ENCODE measurements around the gene ZNF462. TPM values are rescaled to one million over a fixed set of nuclear protein-coding genes. Genes with fewer than 3 reads are reported as not detected.

Gene ZNF462, protein sequence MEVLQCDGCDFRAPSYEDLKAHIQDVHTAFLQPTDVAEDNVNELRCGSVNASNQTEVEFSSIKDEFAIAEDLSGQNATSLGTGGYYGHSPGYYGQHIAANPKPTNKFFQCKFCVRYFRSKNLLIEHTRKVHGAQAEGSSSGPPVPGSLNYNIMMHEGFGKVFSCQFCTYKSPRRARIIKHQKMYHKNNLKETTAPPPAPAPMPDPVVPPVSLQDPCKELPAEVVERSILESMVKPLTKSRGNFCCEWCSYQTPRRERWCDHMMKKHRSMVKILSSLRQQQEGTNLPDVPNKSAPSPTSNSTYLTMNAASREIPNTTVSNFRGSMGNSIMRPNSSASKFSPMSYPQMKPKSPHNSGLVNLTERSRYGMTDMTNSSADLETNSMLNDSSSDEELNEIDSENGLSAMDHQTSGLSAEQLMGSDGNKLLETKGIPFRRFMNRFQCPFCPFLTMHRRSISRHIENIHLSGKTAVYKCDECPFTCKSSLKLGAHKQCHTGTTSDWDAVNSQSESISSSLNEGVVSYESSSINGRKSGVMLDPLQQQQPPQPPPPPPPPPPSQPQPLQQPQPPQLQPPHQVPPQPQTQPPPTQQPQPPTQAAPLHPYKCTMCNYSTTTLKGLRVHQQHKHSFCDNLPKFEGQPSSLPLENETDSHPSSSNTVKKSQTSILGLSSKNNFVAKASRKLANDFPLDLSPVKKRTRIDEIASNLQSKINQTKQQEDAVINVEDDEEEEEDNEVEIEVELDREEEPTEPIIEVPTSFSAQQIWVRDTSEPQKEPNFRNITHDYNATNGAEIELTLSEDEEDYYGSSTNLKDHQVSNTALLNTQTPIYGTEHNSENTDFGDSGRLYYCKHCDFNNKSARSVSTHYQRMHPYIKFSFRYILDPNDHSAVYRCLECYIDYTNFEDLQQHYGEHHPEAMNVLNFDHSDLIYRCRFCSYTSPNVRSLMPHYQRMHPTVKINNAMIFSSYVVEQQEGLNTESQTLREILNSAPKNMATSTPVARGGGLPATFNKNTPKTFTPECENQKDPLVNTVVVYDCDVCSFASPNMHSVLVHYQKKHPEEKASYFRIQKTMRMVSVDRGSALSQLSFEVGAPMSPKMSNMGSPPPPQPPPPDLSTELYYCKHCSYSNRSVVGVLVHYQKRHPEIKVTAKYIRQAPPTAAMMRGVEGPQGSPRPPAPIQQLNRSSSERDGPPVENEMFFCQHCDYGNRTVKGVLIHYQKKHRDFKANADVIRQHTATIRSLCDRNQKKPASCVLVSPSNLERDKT (N-terminal part only)
- 8.2 and 8.3 TPM in 2 replicates for total RNA-seq

GRCh38 chr9:106862821-106863720 lies at the start of gene ZNF462:
Gene ZNF462, plus strand, starts transcription at chr9:106863166. Its CDS starts 60,218 bp downstream, at chr9:106923384.
- Histone ChIP-seq H3K27me3 (ENCODE audit: control insufficient read depth, insufficient read depth, low read length) (no peaks in the 10 kb centered on the region), H3K4me3 (ENCODE audit: low read depth, low read length) (peak within 1 kb of the TSS; percentile 80), H3K36me3 (ENCODE audit: control insufficient read depth, insufficient read depth, low read length) (no peaks in the 10 kb centered on the region)
- DNase-seq (ENCODE audit: low read depth) = peak; percentile 60
- FAIRE-seq = no peak
- TF ChIP-seq, protein P1, sequence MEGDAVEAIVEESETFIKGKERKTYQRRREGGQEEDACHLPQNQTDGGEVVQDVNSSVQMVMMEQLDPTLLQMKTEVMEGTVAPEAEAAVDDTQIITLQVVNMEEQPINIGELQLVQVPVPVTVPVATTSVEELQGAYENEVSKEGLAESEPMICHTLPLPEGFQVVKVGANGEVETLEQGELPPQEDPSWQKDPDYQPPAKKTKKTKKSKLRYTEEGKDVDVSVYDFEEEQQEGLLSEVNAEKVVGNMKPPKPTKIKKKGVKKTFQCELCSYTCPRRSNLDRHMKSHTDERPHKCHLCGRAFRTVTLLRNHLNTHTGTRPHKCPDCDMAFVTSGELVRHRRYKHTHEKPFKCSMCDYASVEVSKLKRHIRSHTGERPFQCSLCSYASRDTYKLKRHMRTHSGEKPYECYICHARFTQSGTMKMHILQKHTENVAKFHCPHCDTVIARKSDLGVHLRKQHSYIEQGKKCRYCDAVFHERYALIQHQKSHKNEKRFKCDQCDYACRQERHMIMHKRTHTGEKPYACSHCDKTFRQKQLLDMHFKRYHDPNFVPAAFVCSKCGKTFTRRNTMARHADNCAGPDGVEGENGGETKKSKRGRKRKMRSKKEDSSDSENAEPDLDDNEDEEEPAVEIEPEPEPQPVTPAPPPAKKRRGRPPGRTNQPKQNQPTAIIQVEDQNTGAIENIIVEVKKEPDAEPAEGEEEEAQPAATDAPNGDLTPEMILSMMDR (IDR thresholded peaks at IDR 0.05; ENCODE audit: insufficient read depth, low read length, severe bottlenecking) = peak; percentile 47

DNA sequence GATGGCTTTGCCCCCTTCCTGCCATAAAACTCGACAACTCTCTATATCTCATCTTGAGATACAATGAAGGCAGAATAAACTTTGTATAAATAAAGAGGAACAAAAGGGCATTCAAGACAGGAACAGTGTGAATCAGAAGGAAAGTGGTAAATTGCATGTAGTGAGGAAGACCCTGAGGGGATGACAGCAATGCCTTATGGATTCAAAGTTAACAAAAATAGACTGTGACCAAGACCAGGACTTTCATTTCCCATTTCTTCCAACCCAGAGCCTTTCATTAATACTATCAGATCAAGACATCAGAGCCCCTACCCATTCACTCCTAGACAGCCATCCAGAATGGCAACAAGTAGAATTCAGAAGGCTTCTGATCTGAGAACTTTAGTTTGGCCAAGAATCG lies 46.4 kb upstream of the ZNF462 start:
- no peak for DNase-seq (ENCODE audit: low read depth)
- Histone ChIP-seq H3K36me3 (ENCODE audit: control insufficient read depth, insufficient read depth, low read length) (no peaks in the 10 kb centered on the region), H3K4me3 (ENCODE audit: low read depth, low read length) (no peak overlapping the region), H3K27me3 (ENCODE audit: control insufficient read depth, insufficient read depth, low read length) (no peaks in the 10 kb centered on the region)
- no peak for FAIRE-seq
- TF ChIP-seq, protein P1 (IDR thresholded peaks at IDR 0.05; ENCODE audit: insufficient read depth, low read length, severe bottlenecking) = no peak

DNA sequence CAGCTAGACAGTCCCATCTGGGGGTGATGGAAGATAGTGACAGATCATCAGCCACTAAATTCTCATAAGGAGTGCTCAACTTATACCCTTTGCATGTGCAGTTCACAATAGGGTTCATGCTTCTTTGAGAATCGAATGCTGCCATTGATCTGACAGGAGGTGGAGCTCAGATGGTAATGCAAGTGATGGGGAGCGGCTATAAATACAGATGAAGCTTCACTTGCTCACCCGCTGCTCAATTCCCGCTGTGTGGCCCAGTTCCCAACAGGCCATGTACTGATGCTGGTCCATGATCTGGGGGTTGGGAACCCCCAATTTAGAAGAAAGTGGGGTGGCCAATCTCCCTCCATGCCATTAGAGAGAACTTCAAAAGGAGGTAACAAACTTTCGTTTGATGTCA lies 44.9 kb upstream of the ZNF462 start:
- DNase-seq (ENCODE audit: low read depth) = no peak
- TF ChIP-seq, protein P1 (IDR thresholded peaks at IDR 0.05; ENCODE audit: insufficient read depth, low read length, severe bottlenecking) = no peak
- H3K36me3 ChIP-seq (ENCODE audit: control insufficient read depth, insufficient read depth, low read length) = no peaks in the 10 kb centered on the region
- H3K4me3 ChIP-seq (ENCODE audit: low read depth, low read length) = no peak overlapping the region
- H3K27me3 ChIP-seq (ENCODE audit: control insufficient read depth, insufficient read depth, low read length) = no peaks in the 10 kb centered on the region
- no peak for FAIRE-seq

DNA sequence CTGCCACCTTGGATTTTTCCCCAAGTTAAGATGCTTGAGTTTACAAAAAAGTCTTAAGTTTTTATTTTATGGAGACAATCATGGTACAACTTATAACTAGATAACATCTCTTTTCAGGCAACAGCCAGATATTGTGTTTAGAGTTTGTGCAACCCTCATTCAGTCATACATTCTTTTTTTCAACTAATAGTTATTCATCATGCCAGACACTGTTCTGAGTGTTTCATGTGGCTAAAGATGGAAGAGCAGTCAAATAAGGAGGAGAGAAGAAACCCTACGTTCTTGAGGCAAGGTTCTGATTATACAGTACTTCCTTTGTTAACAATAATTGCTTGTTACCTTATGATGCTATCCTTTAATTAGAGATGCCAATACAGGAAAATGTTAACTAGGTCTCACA lies 42.1 kb upstream of the ZNF462 start:
- TF ChIP-seq, protein P1 (IDR thresholded peaks at IDR 0.05; ENCODE audit: insufficient read depth, low read length, severe bottlenecking) = no peak
- FAIRE-seq = no peak
- Histone ChIP-seq H3K27me3 (ENCODE audit: control insufficient read depth, insufficient read depth, low read length) (no peaks in the 10 kb centered on the region), H3K36me3 (ENCODE audit: control insufficient read depth, insufficient read depth, low read length) (no peaks in the 10 kb centered on the region), H3K4me3 (ENCODE audit: low read depth, low read length) (no peak overlapping the region)
- DNase-seq (ENCODE audit: low read depth) = peak; percentile 17

DNA sequence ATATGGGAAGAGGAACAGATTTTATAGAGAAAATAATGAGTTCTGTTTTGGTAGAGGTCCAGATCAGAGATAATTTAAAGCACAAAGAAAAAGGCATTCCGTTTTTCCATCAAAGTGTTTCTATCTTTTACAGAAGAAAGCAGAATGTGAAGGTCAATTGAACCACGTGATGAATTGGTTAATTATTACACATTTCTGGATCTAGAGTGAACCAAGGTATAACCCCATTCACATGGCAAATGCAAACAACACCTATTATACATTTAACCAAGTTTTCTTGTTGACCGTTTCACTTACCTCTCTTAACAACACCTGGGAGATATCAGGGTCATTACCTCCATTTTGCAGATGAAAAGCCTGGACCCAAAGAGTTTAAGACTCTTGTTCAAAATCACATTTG lies 34.9 kb upstream of the ZNF462 start:
- DNase-seq (ENCODE audit: low read depth) (no peak), FAIRE-seq (no peak)
- H3K27me3 ChIP-seq (ENCODE audit: control insufficient read depth, insufficient read depth, low read length) = no peaks in the 10 kb centered on the region
- TF ChIP-seq, protein P1 (IDR thresholded peaks at IDR 0.05; ENCODE audit: insufficient read depth, low read length, severe bottlenecking) = no peak
- H3K4me3 ChIP-seq (ENCODE audit: low read depth, low read length) = no peak overlapping the region
- H3K36me3 ChIP-seq (ENCODE audit: control insufficient read depth, insufficient read depth, low read length) = no peaks in the 10 kb centered on the region
